Activated CD4-positive, CD25-positive, alpha-beta regulatory T cell treated with anti-CD3 and anti-CD28 coated beads, Interleukin-2, amount 50 U/mL, for 72 hours (primary cell): ENCODE results near the gene SLC1A1.

Source experiments
- DNase-seq: peaks from one replicate; pipeline ENCODE4 v3.0.0; 2021

SLC1A1 gene

GRCh38 chr9:4489919-4490704 is at the start of gene SLC1A1:
Gene SLC1A1, plus strand, starts transcription at chr9:4490468. Its CDS starts 212 bp downstream, at chr9:4490680.
- no peak for DNase-seq

DNA sequence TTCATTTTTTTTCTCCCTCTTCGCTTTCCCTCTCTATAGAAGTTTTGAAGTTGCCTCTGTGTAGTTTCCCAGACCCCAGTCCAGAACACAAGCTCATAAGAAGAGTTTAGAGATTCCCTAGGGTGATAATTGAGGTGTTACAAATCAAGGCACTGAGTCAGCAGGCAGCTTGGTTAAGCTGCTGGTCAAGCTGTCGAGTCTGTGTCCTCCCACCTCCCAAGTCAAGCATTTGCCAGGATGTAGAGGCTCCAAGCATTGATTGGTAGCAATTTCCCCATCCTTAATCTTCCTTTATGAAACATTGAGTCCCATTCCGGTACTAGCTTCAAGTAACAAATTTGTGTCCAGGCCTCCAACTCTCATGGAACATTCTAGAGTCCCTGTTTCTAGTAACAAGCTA is 47.5 kb upstream of the SLC1A1 start:
- no peak for DNase-seq

DNA sequence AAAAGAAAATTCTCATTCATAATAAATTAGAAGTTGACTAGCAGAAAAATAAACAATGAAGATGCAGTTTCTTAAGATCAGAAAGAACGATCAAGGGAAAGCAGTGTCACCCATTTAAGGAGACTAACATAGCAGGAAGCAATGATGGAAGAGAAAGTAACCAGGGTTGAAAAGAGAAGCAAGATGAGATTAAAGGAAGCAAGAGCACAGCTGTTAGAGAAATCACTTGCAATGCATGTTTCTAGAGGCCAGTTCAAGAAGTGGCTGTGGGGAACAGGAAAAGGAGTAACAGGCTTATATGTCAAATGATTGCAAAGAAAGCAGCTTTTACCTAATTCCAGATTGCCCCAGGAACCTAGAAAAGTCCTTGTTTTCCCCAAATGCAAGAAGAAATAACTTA is 46.8 kb upstream of the SLC1A1 start:
- no peak for DNase-seq

GRCh38 chr9:4461437-4461836 is 28.8 kb upstream of the SLC1A1 start:
- no peak for DNase-seq

- DNase-seq = no peak
Measured at GRCh38 chr9:4463824-4464223, 26.4 kb upstream of the SLC1A1 start.

GRCh38 chr9:4464911-4465513 is 25.3 kb upstream of the SLC1A1 start:
- DNase-seq = no peak

- DNase-seq = no peak
Measured at GRCh38 chr9:4465910-4466309, 24.4 kb upstream of the SLC1A1 start.

- DNase-seq = no peak
Measured at GRCh38 chr9:4475301-4475700, 15.0 kb upstream of the SLC1A1 start.

DNA sequence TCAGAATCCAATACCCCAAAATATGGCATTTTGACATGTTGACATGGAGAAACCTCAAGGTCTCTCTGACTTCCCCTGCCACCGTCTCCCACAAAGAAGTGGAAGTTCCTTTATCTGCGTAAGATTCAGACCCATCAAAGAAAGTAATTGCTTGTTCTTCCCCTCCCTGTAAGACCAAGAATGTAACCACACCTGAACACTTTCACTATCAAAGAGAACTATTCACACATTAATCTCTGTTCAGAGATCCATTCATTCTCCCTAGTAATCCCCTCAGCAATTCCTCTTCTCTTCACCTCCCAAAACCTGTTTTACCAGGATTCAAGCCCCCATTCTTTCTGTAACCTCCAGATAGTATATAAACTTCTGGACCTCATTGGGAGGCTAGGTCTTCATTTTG is 4.1 kb upstream of the SLC1A1 start:
- no peak for DNase-seq

DNA sequence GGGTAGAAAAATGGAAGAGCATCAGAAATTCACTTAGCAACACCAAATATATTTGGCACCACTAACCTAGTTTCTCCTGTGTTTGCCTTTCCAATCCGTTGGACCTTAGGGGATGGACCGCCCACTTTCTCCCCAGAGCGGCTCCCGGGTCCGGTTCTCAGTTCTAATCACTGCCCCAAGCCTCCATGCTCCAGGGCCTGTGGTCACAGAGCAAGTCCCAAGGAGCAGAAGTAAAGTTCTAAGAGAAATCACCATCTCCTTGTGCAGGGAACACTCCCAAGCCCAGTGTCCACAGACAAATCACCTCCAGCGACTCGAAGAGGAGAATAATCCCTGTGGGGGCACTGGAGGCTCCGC is 728 bp upstream of the SLC1A1 start:
- no peak for DNase-seq

DNA sequence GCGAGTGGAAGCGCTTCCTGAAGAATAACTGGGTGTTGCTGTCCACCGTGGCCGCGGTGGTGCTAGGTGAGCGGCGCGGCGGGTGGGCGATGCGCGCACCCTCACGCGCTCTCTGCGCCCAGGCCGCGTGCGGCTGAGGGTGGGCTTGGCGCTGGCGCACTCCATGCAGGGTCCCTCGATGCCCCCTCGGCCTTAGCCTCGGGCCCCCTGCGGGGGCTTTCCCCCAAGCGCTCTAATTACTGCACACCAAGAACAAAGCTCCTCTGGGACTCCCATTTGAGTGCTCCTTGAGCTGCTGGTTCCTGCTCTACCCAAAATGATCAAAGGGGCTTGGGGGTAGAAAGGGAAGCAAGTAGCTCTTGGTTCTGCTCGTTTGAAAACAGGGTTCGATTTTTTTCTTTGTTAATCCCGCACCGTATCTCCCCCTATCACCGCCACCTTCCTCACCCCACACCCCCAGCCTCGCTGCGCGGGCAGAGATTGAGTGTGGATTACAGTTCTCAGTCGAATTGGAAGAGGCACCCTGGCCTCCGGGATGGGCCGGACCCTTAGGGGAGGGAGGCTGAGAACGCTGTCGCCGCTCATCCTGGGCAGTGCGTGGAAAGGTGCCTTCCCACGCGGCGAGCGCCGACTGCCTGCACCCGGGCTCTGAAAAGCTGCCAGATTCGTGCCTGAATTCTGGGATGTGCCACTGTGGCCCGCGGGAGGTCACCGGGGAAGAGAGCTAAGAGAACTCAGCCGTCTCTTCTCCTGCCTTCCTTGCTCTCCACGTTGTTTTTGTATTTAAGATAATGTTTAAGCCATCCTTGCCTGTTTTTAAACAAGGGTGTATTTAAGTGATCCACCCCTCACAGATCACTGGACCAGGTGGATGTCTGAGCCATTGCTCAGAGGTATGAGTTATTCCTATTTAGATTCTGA is 697 bp downstream of the SLC1A1 start:
- no peak for DNase-seq

GRCh38 chr9:4491626-4491975 is 1.3 kb downstream of the SLC1A1 start:
- no peak for DNase-seq

DNA sequence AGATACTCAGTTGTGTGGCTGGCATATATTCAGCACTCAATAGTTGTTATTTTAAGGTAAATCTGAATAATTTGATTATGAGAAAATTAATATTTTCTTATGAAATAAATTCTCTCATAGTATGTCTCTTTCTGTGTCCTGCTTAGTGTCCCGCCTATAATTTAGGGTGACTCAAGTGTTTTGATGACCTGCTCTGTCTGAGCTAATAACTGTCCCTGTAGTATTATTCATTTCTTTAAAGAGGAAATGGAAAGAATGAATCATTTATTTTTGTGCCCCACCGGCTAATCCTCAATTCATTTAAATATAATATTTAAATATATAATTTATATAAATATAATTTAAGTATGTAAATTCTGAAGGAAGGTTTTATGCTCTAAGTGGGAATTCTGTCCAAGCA is 4.1 kb downstream of the SLC1A1 start:
- no peak for DNase-seq

DNA sequence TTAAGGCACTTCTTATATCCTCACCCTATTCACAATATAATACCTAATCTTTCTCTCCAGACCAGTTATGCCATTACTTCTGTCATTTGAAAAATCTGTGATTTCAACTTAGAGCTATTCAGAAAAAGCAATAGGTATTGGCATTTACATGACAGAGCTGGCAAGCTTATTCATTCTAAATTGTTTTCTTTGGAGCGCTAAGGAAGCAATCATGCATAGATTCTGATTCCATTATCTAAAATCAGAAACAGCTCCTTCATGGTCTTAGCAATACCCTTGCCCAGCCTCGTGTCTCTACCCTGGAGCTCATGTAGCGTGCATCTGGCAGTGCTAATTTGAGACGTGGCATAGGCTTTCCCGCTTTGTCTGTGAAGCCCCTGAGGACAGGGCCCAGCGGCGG is 4.5 kb downstream of the SLC1A1 start:
- DNase-seq = no peak

DNA sequence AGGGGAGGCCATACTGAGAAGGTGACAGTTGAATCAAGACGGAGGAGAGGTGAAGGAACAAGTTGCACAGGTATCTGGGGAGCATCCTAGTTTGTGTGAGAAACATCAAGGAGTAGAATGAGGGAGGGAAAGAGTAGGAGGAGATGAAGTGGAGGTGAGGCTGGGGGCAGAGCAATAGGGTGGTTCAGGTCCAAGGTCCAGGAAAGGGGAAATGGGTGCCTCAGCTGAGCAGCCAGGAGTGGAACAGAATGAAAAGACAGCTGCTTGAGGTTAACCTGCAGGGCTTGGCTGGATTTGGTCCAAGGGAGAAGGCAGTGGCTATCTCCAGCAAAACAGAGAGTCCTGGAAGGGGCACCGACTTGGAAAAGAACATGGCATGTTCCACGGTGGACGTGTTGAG is 5.3 kb downstream of the SLC1A1 start:
- no peak for DNase-seq

DNA sequence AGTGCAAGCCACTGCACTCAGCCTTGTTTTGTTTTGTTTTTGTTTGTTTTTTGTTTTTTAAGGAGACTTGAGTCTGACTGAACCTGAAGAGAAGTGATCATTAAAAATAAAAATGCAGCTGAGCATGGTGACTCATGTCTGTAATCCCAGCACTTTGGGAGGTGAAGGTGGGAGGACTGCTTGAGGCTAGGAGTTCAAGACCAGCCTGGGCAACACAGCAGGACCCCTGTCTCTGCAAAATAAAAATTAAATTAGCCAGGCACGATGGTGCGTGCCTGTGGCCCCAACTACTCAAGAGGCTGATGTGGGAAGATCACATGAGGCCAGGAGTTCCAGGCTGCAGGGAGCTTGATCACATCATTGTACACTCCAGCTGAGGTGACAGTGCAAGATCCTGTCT is 6.2 kb downstream of the SLC1A1 start:
- DNase-seq = no peak

DNA sequence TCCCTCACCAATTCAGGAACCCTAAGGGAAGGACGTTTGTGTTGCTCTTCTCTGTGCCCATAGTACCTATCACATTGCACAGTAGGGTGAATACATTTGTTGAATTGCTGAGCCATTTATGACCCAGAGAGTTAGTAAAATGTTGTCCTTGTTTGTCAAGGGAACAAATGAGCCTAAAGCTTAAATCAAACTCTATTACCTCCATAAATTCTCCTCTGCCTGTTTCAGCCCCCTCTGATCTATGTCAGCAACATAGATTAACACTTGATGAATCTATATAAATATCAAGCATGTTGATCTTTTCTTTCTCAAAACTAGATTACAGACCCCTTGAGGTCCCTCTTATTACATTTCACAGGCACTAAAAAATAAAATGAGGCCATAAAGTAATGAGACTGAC is 7.1 kb downstream of the SLC1A1 start:
- no peak for DNase-seq

DNA sequence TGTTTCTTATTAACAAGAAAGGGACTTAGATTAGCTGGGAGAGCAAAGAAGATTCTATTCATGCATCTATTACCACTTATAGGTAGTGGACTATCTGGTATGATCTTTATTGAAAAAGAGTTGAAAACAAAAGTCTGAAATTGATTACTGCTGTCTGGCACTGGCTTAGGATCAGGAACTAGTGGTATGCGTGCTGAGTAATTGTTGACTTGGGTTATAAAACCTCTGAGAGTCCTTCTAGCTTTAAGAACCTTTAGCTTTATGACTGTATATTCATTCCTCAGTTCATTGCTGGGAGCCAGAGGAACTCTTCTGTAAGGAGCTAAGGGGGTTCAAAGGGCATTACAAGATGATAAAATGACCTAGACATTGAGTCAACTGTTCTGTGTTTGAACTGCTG is 7.6 kb downstream of the SLC1A1 start:
- no peak for DNase-seq

- DNase-seq = no peak
Measured at GRCh38 chr9:4499917-4500316, 9.6 kb downstream of the SLC1A1 start.

GRCh38 chr9:4501147-4501507 is 10.9 kb downstream of the SLC1A1 start:
- DNase-seq = no peak

DNA sequence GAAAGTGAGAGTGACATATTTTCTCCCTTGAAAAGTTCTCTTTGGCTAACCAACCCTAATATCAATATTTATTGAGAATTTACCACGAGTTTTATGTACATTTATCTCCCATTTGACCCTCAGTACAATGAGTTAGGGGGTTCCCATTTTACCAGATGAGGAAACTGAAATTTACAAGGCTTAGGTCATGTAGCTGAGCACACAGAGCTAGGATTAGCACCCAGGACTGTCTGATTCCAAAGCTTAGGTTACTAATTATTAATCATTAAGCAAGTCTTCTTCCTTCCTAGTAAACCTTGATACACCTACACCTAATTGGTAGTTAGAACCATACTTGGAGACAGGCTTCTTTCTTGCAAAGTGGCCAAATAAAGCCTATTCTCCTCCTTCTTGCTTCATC is 12.2 kb downstream of the SLC1A1 start:
- no peak for DNase-seq

GRCh38 chr9:4503103-4503502 is 12.8 kb downstream of the SLC1A1 start:
- DNase-seq = no peak

DNA sequence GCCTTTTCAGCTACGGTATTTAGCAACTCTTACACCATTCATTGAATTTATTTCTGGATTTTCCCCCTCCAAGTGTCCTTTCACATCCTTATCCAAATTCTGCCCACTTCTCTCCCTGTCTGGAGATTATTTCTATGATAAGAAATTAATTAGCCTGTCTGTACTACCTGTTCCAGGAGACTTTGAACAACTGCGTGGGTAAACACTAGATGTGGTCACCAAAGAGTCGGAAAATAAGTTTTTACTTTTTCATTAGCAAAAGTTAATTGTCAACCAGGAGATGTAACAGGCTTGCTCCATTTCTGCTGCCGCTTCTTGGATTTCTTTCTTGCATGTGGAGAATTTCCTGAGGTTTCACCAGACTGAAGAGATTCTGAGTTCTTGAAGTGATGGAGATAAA is 14.0 kb downstream of the SLC1A1 start:
- DNase-seq = no peak

DNA sequence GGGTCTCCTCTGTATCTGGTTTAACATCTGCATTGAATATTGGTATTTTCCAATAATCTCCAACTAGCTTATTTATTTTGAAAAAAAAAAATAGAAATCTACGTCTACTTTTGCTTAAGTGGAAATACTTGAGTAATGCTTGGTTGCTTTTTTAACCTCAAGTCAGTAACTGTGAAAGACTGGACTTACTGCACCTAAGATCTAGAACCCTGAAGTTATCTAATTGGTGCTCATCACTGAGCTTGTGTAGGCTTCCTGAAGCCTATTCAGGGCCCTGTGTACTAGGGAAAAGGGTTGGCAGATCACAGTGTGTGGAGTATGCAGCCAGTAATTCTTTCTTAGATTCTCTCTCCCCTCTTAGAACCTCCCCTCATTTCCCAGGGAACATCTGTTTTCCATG is 16.2 kb downstream of the SLC1A1 start:
- no peak for DNase-seq
